HEK293 (cell line): ENCODE measurements around the gene TBCA.

Source experiments
- CTCF ChIA-PET: fragments of 350-600 bp; formaldehyde crosslinking; extraction: SDS; loops from one replicate; lab custom pipeline; 2021; ENCODE audit warnings: antibody characterized with exemption; lab: Yijun Ruan, JAX
- POLR2A ChIA-PET: fragments of 300-600 bp; formaldehyde crosslinking; extraction: SDS; loops from one replicate; lab custom pipeline; 2020; ENCODE audit warnings: antibody characterized with exemption, inconsistent platforms; lab: Yijun Ruan, JAX
- H3K27ac ChIP-seq: fragments of 200-500 bp; sonication (Bioruptor generic); 2 replicates; pipeline ENCODE4 v1.5.1; 2014; ENCODE audit warnings: low read depth, low read length, control low read depth, inconsistent platforms; ENCODE audit errors: extremely low read depth
- H3K36me3 ChIP-seq, 2 experiments: fragments of 200-500 bp in 1 of 2; sonication (Bioruptor generic) in 1 of 2; 1 replicate in 1 of 2; 2 replicates in 1 of 2; pipeline ENCODE4 v1.5.1; 2014 to 2017; ENCODE audit warnings: inconsistent platforms in 2 of 2, low read length in 2 of 2; ENCODE audit not compliant: control insufficient read depth in 2 of 2, insufficient read depth in 1 of 2
- H3K4me1 ChIP-seq: fragments of 200-500 bp; sonication (Bioruptor generic); 2 replicates; pipeline ENCODE4 v1.5.1; 2014; ENCODE audit warnings: mild to moderate bottlenecking, low read length, inconsistent platforms; ENCODE audit not compliant: control insufficient read depth, insufficient read depth
- H3K4me3 ChIP-seq: 2 replicates; pipeline ENCODE4 v1.5.1; 2011; ENCODE audit warnings: low read depth, mild to moderate bottlenecking, control low read depth, low read length, moderate library complexity
- H3K9me3 ChIP-seq: fragments of 200-500 bp; sonication (Bioruptor generic); 2 replicates; pipeline ENCODE4 v1.5.1; 2014; ENCODE audit warnings: low read depth, low read length, inconsistent platforms; ENCODE audit not compliant: control insufficient read depth, insufficient read depth
- HOXA7 ChIP-seq: sonication (generic); formaldehyde crosslinking; IDR thresholded peaks from 2 replicates; pipeline ENCODE4 v1.8.1; 2022; ENCODE audit warnings: missing genetic modification reagents, borderline replicate concordance
- OSR2 ChIP-seq: fragments of 450-650 bp; formaldehyde crosslinking; IDR thresholded peaks from 2 replicates; pipeline ENCODE4 v1.5.1; 2016; ENCODE audit warnings: missing biosample characterization, missing genetic modification characterization
- YY1 ChIP-seq: fragments of 450-650 bp; formaldehyde crosslinking; IDR thresholded peaks from 2 replicates; pipeline ENCODE4 v1.5.1; 2018; ENCODE audit warnings: missing biosample characterization, missing genetic modification characterization
- ZBTB1 ChIP-seq: fragments of 450-650 bp; formaldehyde crosslinking; IDR thresholded peaks from 2 replicates; pipeline ENCODE4 v1.5.1; 2016; ENCODE audit warnings: missing biosample characterization, missing genetic modification characterization
- ZBTB11 ChIP-seq: fragments of 450-650 bp; formaldehyde crosslinking; conservative IDR thresholded peaks from 2 replicates; pipeline ENCODE4 v1.5.1; 2016; ENCODE audit warnings: low read depth, missing biosample characterization, missing genetic modification characterization
- ZNF175 ChIP-seq: fragments of 450-650 bp; formaldehyde crosslinking; IDR thresholded peaks from 2 replicates; pipeline ENCODE4 v1.5.1; 2016; ENCODE audit warnings: missing biosample characterization, missing genetic modification characterization
- ZNF184 ChIP-seq: fragments of 450-650 bp; IDR thresholded peaks from 2 replicates; pipeline ENCODE4 v1.5.1; 2018; ENCODE audit warnings: missing biosample characterization, mild to moderate bottlenecking, missing genetic modification characterization
- ZNF202 ChIP-seq: fragments of 450-650 bp; formaldehyde crosslinking; IDR thresholded peaks from 2 replicates; pipeline ENCODE4 v1.5.1; 2016; ENCODE audit warnings: missing biosample characterization, missing genetic modification characterization, borderline replicate concordance
- ZNF341 ChIP-seq: fragments of 450-650 bp; formaldehyde crosslinking; IDR thresholded peaks from 2 replicates; pipeline ENCODE4; 2016; ENCODE audit warnings: low read depth, missing biosample characterization, missing genetic modification characterization
- ZNF544 ChIP-seq: fragments of 450-650 bp; formaldehyde crosslinking; IDR thresholded peaks from 2 replicates; pipeline ENCODE4 v1.5.0; 2017; ENCODE audit warnings: missing biosample characterization, missing genetic modification characterization
- ZNF645 ChIP-seq: fragments of 450-650 bp; formaldehyde crosslinking; IDR thresholded peaks from 2 replicates; pipeline ENCODE4; 2016; ENCODE audit warnings: missing biosample characterization, missing genetic modification characterization
- ZSCAN23 ChIP-seq: fragments of 450-650 bp; formaldehyde crosslinking; IDR thresholded peaks from 2 replicates; pipeline ENCODE4 v1.5.1; 2016; ENCODE audit warnings: missing biosample characterization, missing genetic modification characterization
- TF ChIP-seq, protein P1 (sequence below): fragments of 450-650 bp; formaldehyde crosslinking; IDR thresholded peaks from 2 replicates; pipeline ENCODE4 v1.5.1; 2016; ENCODE audit warnings: missing biosample characterization, missing genetic modification characterization
- TF ChIP-seq, protein P2 (sequence below): fragments of 450-650 bp; formaldehyde crosslinking; IDR thresholded peaks from 2 replicates; pipeline ENCODE4 v1.5.0; 2017; ENCODE audit warnings: missing biosample characterization, missing genetic modification characterization, borderline replicate concordance

The TBCA gene

GRCh38 chr5:77798456-77798855 lies 22.3 kb upstream of the TBCA start:
- no peak for TF ChIP-seq HOXA7 (CRISPR knock-in tag)
- Histone ChIP-seq H3K4me3 (no peak overlapping the region), H3K27ac (no peak overlapping the region), H3K36me3 (no peaks in the 10 kb centered on the region), H3K9me3 (peaks cover 3% of the 10 kb centered on the region; the same call in 1 of the 2 replicates), H3K4me1 (no peaks in the 10 kb centered on the region)
- CTCF ChIA-PET: no interaction called here
- POLR2A ChIA-PET: no interaction called here

DNA sequence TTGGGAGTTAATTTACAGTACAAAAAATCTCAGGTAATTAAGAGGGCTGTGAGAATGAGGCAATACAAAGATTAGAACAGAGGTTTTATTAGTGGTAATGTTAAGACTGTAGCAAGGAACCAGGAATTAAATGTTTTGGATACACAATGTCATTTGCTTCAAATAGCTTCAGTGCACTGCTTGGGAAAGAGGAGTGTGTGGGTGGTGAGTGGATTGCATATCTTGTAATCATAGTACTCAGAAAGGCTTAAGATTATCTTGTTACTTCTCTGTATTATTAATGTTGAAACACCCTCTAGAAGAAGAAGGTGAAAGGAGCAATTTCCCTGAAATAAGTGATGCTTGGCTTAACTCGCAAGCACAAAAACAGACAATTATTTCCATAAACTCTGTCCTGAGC lies 21.0 kb upstream of the TBCA start:
- Histone ChIP-seq H3K4me1 (no peaks in the 10 kb centered on the region), H3K36me3 (no peaks in the 10 kb centered on the region), H3K4me3 (no peak overlapping the region), H3K9me3 (peaks cover 3% of the 10 kb centered on the region; the same call in 1 of the 2 replicates), H3K27ac (no peak overlapping the region)
- ChIA-PET CTCF (no interaction called here), POLR2A (no interaction called here)
- no peak for TF ChIP-seq ZBTB11 (tag by site-specific recombination)
- TF ChIP-seq OSR2: no peak
- no peak for TF ChIP-seq ZNF645 (tag by site-specific recombination)
- no peak for TF ChIP-seq ZNF544 (tag by site-specific recombination)
- TF ChIP-seq ZNF184 (tag by site-specific recombination): no peak
- TF ChIP-seq ZNF175: no peak
- TF ChIP-seq ZNF341 (tag by site-specific recombination): no peak
- TF ChIP-seq ZNF202 (tag by site-specific recombination): no peak

- ChIA-PET POLR2A (no interaction called here), CTCF (interaction anchor here (0.7 kb wide), 1 partner anchor 94 kb away, joined by 3 read pairs; no protein-coding TSS in a partner anchor)
- Histone ChIP-seq H3K4me1 (no peaks in the 10 kb centered on the region), H3K4me3 (no peak overlapping the region), H3K36me3 (no peaks in the 10 kb centered on the region), H3K27ac (no peak overlapping the region), H3K9me3 (peaks cover 3% of the 10 kb centered on the region; the same call in 1 of the 2 replicates)
- no peak for TF ChIP-seq ZSCAN23 (tag by site-specific recombination)
- no peak for TF ChIP-seq ZBTB1
- TF ChIP-seq, protein P1, sequence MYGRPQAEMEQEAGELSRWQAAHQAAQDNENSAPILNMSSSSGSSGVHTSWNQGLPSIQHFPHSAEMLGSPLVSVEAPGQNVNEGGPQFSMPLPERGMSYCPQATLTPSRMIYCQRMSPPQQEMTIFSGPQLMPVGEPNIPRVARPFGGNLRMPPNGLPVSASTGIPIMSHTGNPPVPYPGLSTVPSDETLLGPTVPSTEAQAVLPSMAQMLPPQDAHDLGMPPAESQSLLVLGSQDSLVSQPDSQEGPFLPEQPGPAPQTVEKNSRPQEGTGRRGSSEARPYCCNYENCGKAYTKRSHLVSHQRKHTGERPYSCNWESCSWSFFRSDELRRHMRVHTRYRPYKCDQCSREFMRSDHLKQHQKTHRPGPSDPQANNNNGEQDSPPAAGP (tag by site-specific recombination): no peak
- TF ChIP-seq, protein P2, sequence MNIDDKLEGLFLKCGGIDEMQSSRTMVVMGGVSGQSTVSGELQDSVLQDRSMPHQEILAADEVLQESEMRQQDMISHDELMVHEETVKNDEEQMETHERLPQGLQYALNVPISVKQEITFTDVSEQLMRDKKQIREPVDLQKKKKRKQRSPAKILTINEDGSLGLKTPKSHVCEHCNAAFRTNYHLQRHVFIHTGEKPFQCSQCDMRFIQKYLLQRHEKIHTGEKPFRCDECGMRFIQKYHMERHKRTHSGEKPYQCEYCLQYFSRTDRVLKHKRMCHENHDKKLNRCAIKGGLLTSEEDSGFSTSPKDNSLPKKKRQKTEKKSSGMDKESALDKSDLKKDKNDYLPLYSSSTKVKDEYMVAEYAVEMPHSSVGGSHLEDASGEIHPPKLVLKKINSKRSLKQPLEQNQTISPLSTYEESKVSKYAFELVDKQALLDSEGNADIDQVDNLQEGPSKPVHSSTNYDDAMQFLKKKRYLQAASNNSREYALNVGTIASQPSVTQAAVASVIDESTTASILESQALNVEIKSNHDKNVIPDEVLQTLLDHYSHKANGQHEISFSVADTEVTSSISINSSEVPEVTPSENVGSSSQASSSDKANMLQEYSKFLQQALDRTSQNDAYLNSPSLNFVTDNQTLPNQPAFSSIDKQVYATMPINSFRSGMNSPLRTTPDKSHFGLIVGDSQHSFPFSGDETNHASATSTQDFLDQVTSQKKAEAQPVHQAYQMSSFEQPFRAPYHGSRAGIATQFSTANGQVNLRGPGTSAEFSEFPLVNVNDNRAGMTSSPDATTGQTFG (tag by site-specific recombination): no peak
- TF ChIP-seq YY1 (tag by site-specific recombination): no peak
- TF ChIP-seq, all 188 proteins: peak for 0
Measured at GRCh38 chr5:77795846-77796245, 19.7 kb upstream of the TBCA start.
